DMS114 treated with DMSO at 0.1 percent for 48 hours (cell line): ENCODE results near the gene BOD1L2.

Source experiments
- DNase-seq: peaks from one replicate; lab custom pipeline; 2025; ENCODE audit not compliant: unreplicated experiment; lab: John Stamatoyannopoulos, UW

Gene BOD1L2

DNA sequence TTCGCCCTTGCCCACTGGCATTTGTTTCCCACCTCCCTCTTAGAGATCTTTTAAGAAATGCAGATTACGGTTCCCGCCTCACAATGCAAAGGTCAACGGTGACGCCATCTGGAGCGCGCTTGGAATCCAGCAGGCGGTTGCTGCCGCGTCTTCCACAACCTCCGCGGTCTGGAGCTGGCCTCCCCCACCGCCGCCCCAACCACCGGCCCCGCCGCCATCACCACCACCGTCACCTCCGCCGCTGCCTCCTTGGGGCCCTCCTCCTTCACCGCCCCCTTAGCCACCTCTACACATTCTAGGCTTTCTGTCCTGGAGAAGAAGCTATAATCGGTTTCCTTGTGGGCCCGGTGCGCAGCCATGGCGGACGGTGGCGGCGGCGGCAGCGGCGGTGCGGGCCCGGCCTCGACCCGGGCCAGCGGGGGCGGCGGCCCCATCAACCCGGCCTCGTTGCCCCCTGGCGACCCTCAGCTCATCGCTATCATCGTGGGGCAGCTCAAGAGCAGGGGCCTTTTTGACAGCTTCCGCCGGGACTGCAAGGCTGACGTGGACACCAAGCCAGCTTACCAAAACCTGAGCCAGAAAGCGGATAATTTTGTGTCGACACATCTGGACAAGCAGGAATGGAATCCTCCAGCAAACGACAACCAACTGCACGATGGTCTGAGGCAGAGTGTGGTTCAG lies at the start of gene BOD1L2:
BOD1L2 (plus strand) TSS at position 132 of the 681 bp plus-strand sequence; CDS start at position 358, 226 bp downstream.
- no peak for DNase-seq

DNA sequence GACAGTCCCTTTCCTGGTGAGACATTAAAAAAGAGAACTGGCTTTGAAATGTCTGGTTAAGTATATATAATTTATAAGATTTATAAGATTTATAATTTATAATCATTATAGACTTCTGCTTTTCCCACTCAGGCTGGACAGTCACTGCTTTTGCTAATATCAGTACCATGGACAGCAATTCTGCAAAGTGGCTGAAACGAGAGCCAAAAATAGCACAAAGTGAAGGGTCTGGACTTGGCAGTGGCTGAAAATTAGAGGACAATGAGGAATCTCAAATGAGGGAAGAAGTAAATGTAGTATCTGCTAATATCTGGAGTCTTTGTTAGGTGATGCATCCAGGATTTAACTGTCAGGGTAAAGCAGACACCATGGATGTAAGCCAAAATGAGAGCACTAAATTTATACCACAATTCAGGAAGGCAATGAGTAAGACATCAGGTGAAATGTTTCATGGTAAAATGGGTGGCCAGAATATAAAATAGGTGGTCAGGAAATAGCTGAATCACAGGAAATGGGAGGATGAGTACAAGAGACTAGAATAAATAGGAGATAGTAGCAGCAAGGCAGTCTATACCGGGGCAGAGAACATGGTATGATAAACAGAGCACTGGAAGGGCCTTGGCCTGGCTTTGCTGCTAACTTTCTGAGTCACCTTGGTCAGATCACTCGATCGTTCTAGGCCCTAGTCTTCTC lies 39.6 kb upstream of the BOD1L2 start:
- DNase-seq, result no peak

GRCh38 chr18:57110290-57110689 lies 36.6 kb upstream of the BOD1L2 start:
- DNase-seq, result no peak

GRCh38 chr18:57113799-57114420 lies 33.0 kb upstream of the BOD1L2 start:
- no peak for DNase-seq

GRCh38 chr18:57116598-57117132 lies 30.2 kb upstream of the BOD1L2 start:
- no peak for DNase-seq

- DNase-seq, result no peak
These were observed 25.3 kb upstream of the BOD1L2 start for GRCh38 chr18:57121542-57122112.

DNA sequence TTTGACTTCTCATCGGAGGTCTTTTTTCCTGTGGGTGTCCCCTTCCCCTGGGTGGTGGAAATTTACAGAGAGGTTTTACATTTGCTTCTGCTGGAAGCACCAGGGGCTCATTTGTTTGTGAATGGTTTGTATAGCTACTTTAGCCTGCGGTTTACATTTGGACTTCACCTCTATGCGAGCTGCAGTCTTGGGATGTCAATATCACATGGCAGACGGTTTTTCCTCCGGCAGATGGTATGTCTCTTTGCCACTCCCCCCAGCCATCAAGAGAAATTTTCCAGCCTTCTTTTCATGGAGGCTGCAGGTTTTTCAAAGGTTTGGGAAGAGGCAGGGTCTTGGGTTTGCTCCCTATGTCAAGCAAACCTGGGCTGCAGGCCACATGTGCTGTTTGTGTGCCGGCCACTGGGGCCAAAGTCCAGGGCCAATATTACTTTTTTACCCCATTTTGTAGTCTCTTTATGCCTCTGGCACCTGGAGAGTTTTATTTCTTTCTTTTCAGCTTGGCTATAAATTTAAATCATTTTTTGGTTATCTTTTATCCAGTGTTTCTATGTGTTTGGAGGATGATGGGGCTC lies 23.9 kb upstream of the BOD1L2 start:
- no peak for DNase-seq

GRCh38 chr18:57125627-57126026 lies 21.3 kb upstream of the BOD1L2 start:
- no peak for DNase-seq

DNA sequence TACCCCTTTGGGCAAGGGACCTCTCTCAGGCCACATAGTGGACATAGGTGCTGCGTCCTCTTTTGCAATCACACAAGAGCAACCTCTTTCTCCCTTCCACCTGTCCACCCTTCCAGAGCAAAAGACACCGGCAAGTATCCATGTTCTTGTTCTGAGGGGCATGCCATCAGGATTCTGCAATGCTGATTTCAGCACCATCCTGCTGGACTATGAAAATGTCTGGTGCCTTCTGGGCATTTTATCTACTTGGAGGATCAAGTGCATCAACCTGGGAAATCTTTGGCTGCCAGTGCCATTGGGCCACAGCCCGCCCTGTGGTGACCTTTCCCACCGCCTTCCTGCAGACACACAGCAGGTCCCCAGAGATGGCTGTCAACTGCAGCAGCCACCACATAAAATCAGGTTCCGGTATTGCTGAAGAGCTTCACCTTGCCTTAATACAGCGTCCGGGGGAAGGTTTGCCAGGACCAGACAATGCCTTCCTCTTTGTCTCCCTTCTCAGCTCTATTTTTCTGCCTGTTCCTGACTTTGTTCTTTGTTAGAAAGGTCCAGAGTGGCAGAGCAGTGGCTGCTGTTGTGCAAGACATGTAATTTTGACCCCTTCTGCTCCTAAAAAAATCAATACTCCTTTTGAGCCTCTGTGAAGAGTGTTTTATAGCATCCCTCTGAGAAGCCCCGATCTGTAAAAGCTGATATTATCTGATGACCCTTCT lies 18.5 kb upstream of the BOD1L2 start:
- DNase-seq, result no peak

GRCh38 chr18:57131101-57131500 lies 15.8 kb upstream of the BOD1L2 start:
- DNase-seq, result no peak

GRCh38 chr18:57131782-57132181 lies 15.1 kb upstream of the BOD1L2 start:
- no peak for DNase-seq

GRCh38 chr18:57134618-57135135 lies 12.2 kb upstream of the BOD1L2 start:
- no peak for DNase-seq

GRCh38 chr18:57135699-57136098 lies 11.2 kb upstream of the BOD1L2 start:
- no peak for DNase-seq

DNA sequence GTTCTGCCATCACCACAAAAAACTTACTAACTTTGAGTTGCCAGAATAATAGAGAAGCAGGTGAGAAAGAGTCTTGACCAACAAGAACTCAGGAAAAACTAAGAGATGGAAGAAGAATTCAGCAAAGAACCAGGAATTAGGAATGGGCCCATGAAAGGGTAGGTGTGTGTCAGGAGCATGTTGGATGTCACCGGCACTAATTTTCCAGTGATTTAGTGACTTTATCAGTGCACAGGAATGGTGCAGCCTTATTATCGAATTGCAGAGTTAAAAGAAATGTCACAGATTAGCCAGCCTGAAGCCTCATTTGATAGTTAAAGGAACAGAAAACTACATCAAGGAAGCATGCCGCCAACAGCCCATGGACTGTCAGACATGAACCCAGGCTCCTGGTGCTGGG lies 9.0 kb upstream of the BOD1L2 start:
- no peak for DNase-seq

DNA sequence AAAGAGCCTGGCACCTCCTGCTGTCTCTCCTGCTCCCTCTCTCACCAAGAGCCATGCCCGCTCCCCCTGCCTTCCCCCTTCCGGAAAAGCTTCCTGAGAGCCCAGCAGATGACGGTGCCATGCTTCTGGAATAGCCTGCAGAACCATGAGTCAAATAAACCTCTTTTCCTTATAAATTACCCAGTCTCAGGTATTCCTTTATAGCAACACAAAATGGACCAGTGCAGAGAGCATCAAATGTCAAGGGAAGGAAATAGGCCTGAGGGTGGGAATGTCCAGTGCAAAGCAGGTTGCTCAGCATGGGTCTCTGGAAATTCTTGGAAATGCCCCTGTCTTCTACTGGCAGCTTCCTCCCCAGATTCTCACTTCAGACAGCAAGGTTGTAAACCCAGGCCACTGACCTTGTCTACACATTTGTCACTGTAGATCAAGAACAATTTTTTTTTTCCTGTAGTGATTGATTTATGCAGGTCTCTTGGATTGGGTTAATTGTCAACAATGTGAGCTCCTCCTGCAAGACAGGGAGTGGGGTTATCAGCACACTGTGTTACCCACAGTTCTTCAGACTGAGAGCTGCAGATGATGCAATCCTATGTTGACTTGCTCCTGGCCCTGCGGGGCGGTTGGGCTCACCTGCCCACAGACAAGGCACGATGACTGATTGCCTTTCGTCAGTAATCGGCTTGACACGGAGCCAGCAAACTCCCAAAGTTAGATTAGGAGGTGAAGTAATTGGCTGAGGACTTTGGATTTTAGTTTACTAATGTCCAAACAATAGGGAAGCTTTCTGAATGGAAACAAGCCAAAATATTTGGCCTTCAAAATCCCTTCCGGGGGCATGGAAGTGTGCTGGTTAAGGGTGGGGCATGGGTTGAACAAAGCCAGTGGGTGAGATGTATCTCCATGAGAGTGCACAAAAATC lies 5.4 kb upstream of the BOD1L2 start:
- no peak for DNase-seq

DNA sequence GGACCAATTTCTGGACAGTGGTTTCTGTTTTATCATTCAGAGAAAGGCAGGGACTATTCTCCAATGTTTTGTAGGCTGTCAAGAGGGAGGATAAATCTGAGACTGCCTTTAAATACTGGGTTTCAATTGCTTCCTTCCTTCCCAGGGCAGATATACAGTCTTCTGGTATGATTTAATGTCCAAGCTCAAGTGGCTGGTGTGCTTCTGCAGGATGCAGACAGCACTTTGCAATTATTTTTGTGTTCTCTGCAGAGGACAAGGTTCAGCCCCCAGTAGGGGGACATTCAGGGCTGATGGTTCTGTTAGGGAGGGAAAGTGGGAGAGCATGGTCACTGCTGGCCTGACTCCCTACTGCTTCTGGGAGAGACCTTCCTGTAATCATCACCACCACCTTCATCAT lies 4.6 kb upstream of the BOD1L2 start:
- DNase-seq, result no peak

GRCh38 chr18:57143265-57143664 lies 3.6 kb upstream of the BOD1L2 start:
- no peak for DNase-seq

DNA sequence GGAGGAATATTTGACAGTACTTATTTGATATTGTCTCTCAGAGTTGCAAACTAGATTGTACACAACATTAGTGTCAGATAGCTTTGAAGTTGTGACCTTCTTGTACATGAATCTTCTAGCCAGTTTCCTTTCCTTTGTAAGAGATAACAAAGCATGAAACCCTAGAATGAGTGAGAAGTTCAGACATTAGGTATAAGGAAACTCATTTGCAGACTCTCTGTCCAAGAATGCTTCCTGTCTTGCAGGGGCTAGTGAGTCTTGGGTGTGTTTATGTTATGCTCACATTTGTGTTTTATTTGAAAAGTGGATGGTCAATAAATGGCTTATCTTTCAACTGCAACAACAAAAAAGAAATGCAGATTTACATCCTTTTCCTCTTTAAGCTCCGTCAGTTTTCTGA lies 1.4 kb downstream of the BOD1L2 start:
- no peak for DNase-seq

GRCh38 chr18:57149051-57149450 lies 2.2 kb downstream of the BOD1L2 start:
- DNase-seq, result no peak
